Stomach (tissue), 9 donors: ENCODE measurements around the gene ITGA5. TPM values are rescaled to one million over a fixed set of nuclear protein-coding genes. Genes with fewer than 3 reads are reported as not detected.

Experiments used
- DNase-seq, 2 donors: peaks; one replicate each; pipeline versions ENCODE4 v3.0.0 to v3.0.0-alpha.2; 2013 to 2019
- H3K27ac ChIP-seq, 5 donors: fragments of 200-600 bp in 4 of 5; sonication (generic) in 4 of 5; one replicate each; pipeline ENCODE4 v1.5.1; 2013 to 2019; ENCODE audit warnings: mild to moderate bottlenecking in 1 of 5, moderate library complexity in 1 of 5
- H3K27me3 ChIP-seq, 3 donors: fragments of 200-600 bp; sonication (generic); one replicate each; pipeline ENCODE4 v1.5.1; 2017 to 2019; ENCODE audit warnings: mixed run types in 1 of 3
- H3K36me3 ChIP-seq, 4 donors: fragments of 200-600 bp; sonication (generic); 1 replicate in 3 of 4; 2 replicates in 1 of 4; pipeline ENCODE4 v1.5.1; 2016 to 2019
- H3K4me1 ChIP-seq, 4 donors: fragments of 200-600 bp; sonication (generic); one replicate each; pipeline ENCODE4 v1.5.1; 2016 to 2019
- H3K4me3 ChIP-seq, 4 donors: fragments of 200-600 bp; sonication (generic) in 3 of 4; one replicate each; pipeline ENCODE4 v1.5.1; 2016 to 2019; ENCODE audit warnings: mild to moderate bottlenecking in 1 of 4
- H3K9me3 ChIP-seq, 4 donors: fragments of 200-600 bp; sonication (generic); one replicate each; pipeline ENCODE4 v1.5.1; 2016 to 2019
- EP300 ChIP-seq: sonication (generic); formaldehyde crosslinking; IDR thresholded peaks from one replicate; pipeline ENCODE4 v1.6.1; 2017; ENCODE audit warnings: antibody characterized with exemption
- POLR2A ChIP-seq, 4 donors: fragments of 450-650 bp; IDR thresholded peaks; one replicate each; pipeline ENCODE4 v1.6.1; 2016; ENCODE audit warnings: antibody characterized with exemption in 4 of 4, control low read depth in 2 of 4, mild to moderate bottlenecking in 1 of 4, moderate library complexity in 1 of 4
- POLR2AphosphoS5 ChIP-seq, 3 donors: sonication (generic); formaldehyde crosslinking; IDR thresholded peaks; one replicate each; pipeline ENCODE4 v1.6.1; 2016; ENCODE audit warnings: antibody characterized with exemption in 3 of 3
- WGBS, 5 donors: extraction: QIAGEN DNeasy Blood & Tissue Kit in 3 of 5; methylation state at CpG; one replicate each; pipeline versions ENCODE4 v1.1.5 to v1.1.7; 2013 to 2018; 5-methylcytosine and 5-hydroxymethylcytosine counted together
- intact Hi-C: fragments of 100-400 bp; cut with DNase I; formaldehyde crosslinking; loops from one replicate; pipeline ENCODE4 v1.15.1; 2023; ENCODE audit warnings: low total_unique reads
- polyA plus RNA-seq, 3 donors: library from polyadenylated mRNA; stranded (reverse); fragments of 200-250 nt; gene quantifications; one replicate each; pipeline ENCODE4 v1.2.3, GENCODE V29; 2013
- total RNA-seq, 5 donors: library from RNA; depleted of rRNA; stranded (reverse); fragments of >200 nt; gene quantifications; one replicate each; pipeline versions ENCODE4 v1.1.0 to v1.2.3, GENCODE V29; 2014 to 2016
- TF ChIP-seq, protein P1 (sequence below), 7 experiments: fragments of 450-650 bp in 4 of 7; fragments of 200-600 bp in 3 of 7; sonication (generic) in 3 of 7; IDR thresholded peaks; one replicate each; pipeline ENCODE4 v1.5.1; 2016 to 2019; ENCODE audit warnings: antibody characterized with exemption in 7 of 7, control low read depth in 2 of 7, mild to moderate bottlenecking in 1 of 7
- donor health status: healthy with polysubstance abuse.
- donor health status: Bipolar disorder and iron deficiency.
- donor health status: healthy.

ITGA5 gene
- total and polyA plus RNA-seq, 8 donors: 29.3 to 182 (median 85.0) TPM

DNA sequence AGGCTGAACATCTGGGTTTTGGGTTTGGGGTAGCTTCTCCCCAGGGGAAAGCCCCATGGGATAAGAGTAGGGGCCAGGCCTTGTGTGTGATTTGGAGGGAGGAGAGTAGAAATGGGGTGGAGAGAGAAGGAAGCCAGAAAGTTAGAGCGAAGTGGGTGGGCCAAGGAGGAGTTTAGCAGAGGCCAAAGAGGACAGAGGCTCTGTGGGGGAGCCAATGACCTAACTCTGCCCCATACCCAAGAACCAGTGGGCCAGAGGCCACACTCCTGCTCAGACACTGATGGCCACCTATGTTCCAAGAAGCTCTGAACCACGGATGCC lies 43.8 kb downstream of the ITGA5 start:
- no peaks in the 10 kb centered on the region for H3K9me3 ChIP-seq
- TF ChIP-seq POLR2A (IDR thresholded peaks at IDR 0.05): no peak
- TF ChIP-seq, protein P1, sequence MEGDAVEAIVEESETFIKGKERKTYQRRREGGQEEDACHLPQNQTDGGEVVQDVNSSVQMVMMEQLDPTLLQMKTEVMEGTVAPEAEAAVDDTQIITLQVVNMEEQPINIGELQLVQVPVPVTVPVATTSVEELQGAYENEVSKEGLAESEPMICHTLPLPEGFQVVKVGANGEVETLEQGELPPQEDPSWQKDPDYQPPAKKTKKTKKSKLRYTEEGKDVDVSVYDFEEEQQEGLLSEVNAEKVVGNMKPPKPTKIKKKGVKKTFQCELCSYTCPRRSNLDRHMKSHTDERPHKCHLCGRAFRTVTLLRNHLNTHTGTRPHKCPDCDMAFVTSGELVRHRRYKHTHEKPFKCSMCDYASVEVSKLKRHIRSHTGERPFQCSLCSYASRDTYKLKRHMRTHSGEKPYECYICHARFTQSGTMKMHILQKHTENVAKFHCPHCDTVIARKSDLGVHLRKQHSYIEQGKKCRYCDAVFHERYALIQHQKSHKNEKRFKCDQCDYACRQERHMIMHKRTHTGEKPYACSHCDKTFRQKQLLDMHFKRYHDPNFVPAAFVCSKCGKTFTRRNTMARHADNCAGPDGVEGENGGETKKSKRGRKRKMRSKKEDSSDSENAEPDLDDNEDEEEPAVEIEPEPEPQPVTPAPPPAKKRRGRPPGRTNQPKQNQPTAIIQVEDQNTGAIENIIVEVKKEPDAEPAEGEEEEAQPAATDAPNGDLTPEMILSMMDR (IDR thresholded peaks at IDR 0.05): no peak
- no peak for TF ChIP-seq EP300
- no peak for TF ChIP-seq POLR2AphosphoS5 (IDR thresholded peaks at IDR 0.05)

DNA sequence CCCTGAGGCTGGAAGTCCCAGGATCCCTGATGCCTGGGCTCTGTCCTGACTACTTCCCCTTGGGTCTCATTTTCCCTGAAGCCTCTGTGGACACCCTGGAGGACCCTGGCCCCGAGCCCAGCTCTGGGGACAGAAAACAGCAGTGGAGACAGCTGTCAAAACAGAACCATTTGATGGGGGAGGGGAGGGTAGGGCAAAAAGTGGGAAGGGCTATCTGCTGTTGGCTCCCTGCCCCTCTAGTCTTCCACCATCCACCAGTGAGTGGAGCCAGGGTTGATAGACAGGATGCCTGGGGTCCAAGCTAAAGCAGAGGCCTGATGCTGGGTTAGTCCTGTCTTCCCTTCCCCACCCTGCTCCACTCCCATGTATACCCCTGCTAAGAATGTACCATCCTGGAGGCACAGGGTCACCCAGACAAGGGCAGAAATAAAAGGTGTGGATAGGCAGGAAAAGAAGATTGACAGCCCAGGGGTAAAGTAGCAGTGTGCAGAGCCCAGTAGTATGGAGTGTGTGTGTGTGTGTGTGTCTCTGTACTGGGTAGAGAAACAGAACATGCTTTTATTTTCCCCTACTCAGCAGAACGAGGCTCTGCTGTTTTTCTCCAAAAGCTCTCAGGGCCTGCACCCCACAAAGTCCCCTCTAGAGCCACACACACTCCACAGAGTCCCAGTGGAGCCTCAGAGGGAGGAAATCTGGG lies 44.4 kb downstream of the ITGA5 start:
- Histone ChIP-seq H3K9me3 (no peaks in the 10 kb centered on the region), H3K4me3 (no peak overlapping the region), H3K4me1 (peaks cover 20 to 87% (median 57%) of the 10 kb centered on the region in 4 donors), H3K36me3 (peaks cover 0 to 7% (median 0%) of the 10 kb centered on the region in 4 donors), H3K27me3 (peaks cover 0 to 4% (median 0%) of the 10 kb centered on the region in 3 donors), H3K27ac (peak overlapping the region in 3 of 5 donors; percentile 31 to 61 (median 60))
- intact Hi-C loops: no loop called here
- no peak for DNase-seq
- TF ChIP-seq POLR2AphosphoS5 (IDR thresholded peaks at IDR 0.05) (no peak), EP300 (no peak), POLR2A (IDR thresholded peaks at IDR 0.05) (no peak)
- TF ChIP-seq, protein P1 (IDR thresholded peaks at IDR 0.05): no peak
- 25 to 56% (median 45%) methylated on average over 2 of the region's 2 CpGs for WGBS, 5 donors

More for the DNA sequence above, 43.8 kb downstream of the ITGA5 start:
- Histone ChIP-seq H3K4me1 (peaks cover 16 to 87% (median 53%) of the 10 kb centered on the region in 4 donors), H3K27ac (peak overlapping the region in 3 of 5 donors; percentile 17 to 61 (median 60)), H3K36me3 (peaks cover 0 to 7% (median 0%) of the 10 kb centered on the region in 4 donors), H3K4me3 (no peak overlapping the region), H3K27me3 (no peaks in the 10 kb centered on the region)
- intact Hi-C loops: no loop called here
- 59 to 88% (median 75%) methylated on average over 2 of the region's 2 CpGs for WGBS, 5 donors
- DNase-seq: no peak

DNA sequence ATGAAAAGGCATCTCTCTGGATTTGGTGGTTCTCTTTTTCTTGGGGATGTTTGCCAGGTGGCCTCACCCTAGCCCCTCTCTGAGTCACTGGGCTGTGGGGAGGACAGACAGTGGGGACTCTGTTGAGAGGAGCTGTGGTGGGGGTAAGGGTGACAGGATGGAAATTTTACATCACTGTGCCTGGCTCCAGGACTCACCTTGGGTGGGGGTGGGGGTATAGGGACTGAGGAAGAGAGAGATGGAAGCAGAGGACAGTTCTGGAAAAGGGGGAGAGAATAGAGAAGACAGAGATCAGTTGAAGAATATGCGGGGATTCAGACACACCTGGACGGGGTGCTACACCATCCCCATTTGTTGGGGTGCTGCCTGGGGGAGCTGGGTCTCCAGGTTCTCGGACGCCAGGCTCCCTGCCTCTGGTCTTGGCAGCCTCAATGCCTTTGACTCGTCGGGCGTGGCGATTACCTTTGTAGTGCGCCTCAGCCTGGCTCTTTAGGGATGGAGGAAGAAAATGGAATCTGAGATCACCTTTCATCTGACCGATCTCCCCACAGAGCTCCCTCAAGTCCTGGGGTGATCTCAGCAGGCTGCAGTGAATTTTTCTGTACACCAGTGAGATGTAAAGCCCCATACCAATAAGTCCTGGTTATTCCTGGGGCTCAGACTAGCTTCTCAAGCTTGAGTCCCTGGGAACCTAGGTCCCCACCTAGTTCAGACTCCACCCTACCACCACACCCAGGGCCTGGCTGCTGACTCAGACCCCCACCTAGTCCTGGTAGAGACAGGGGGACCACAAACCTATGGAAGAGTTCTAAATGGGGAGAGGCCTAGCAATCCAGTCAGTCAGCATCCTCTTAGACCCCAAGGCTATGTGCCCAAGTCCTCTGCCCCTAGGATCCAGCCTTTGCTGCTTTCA lies 45.2 kb downstream of the ITGA5 start:
- 56 to 74% (median 70%) methylated on average over 10 of the region's 10 CpGs for WGBS, 5 donors
- TF ChIP-seq POLR2AphosphoS5 (IDR thresholded peaks at IDR 0.05) (no peak), EP300 (no peak), POLR2A (IDR thresholded peaks at IDR 0.05) (no peak)
- TF ChIP-seq, protein P1 (IDR thresholded peaks at IDR 0.05): no peak
- DNase-seq: no peak
- no peak overlapping the region for H3K4me3 ChIP-seq
- no peaks in the 10 kb centered on the region for H3K9me3 ChIP-seq
- peak overlapping the region in 3 of 5 donors; percentile 31 to 61 (median 60) for H3K27ac ChIP-seq
- peaks cover 23 to 89% (median 59%) of the 10 kb centered on the region in 4 donors for H3K4me1 ChIP-seq
- peaks cover 0 to 6% (median 0%) of the 10 kb centered on the region in 3 donors for H3K27me3 ChIP-seq
- H3K36me3 ChIP-seq: peaks cover 0 to 7% (median 0%) of the 10 kb centered on the region in 4 donors
- intact Hi-C loops: no loop called here

DNA sequence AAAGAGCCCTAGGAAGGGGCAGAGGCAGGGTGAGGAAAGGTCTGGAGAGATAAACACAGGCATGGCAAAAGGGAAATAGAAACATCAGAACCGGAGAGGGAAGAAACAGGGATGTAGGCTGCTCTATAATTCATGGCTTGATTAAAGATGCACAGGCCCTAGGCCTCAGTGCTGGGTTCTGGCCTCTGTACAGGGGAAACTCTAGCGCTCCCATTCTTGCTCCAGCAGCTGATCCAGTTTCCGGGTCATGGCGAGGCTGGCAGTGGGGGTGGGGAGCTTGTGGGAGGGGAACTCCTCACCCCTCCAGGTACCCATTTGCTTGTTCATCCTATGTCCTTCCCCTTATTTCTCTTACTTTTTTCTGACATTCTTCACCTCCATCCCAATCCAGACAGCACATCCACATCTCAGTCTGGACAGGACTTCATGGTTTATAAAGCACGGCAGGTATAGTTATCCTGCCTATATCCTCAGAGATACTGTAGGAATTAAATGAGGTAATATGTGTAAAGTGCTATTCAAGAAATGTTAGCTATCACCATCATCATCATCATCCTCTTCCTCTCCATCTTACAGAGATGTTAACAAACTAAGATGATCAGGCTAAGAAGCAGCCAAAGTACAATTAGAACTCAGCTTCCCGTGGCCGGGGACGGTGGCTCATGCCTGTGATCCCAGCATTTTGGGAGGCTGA lies 46.8 kb downstream of the ITGA5 start:
- intact Hi-C loops: no loop called here
- H3K27me3 ChIP-seq: peaks cover 0 to 6% (median 0%) of the 10 kb centered on the region in 3 donors
- H3K36me3 ChIP-seq: peaks cover 0 to 7% (median 0%) of the 10 kb centered on the region in 4 donors
- WGBS, 5 donors: 50 to 60% (median 54%) methylated on average over 8 of the region's 8 CpGs
- peaks cover 29 to 87% (median 56%) of the 10 kb centered on the region in 4 donors for H3K4me1 ChIP-seq
- H3K27ac ChIP-seq: peak overlapping the region in 4 of 5 donors; percentile 41 to 76 (median 71)
- H3K4me3 ChIP-seq: no peak overlapping the region
- H3K9me3 ChIP-seq: no peaks in the 10 kb centered on the region
- no peak for DNase-seq
- TF ChIP-seq, protein P1 (IDR thresholded peaks at IDR 0.05): no peak
- TF ChIP-seq POLR2A (IDR thresholded peaks at IDR 0.05) (no peak), POLR2AphosphoS5 (IDR thresholded peaks at IDR 0.05) (no peak), EP300 (no peak)
